DND-41 (cell line): ENCODE data around the gene FCN2.

ENCODE experiments used
- ATAC-seq: fragments of 200-7000 bp; cut with Tn5 transposase; 3 replicates; pipeline ENCODE4 v1.9.1; 2021; ENCODE audit warnings: low read depth; ENCODE audit not compliant: insufficient read depth
- DNase-seq: peaks from one replicate; pipeline ENCODE4 v3.0.0-alpha.2; 2020
- H2AFZ ChIP-seq: 2 replicates; pipeline ENCODE4 v1.6.0; 2012; ENCODE audit warnings: low read depth, low read length
- H3K27ac ChIP-seq: 2 replicates; pipeline ENCODE4 v1.5.1; 2012; ENCODE audit warnings: low read length, inconsistent platforms
- H3K27me3 ChIP-seq: fragments of 200-600 bp; sonication (generic); 2 replicates; pipeline ENCODE4 v1.6.0; 2012; ENCODE audit warnings: low read length, mild to moderate bottlenecking, inconsistent platforms; ENCODE audit not compliant: insufficient read depth, poor library complexity
- H3K36me3 ChIP-seq: 2 replicates; pipeline ENCODE4 v1.5.1; 2012; ENCODE audit warnings: low read length, inconsistent platforms; ENCODE audit not compliant: insufficient read depth
- H3K4me1 ChIP-seq: 2 replicates; pipeline ENCODE4 v1.5.1; 2012; ENCODE audit warnings: mild to moderate bottlenecking, low read length; ENCODE audit not compliant: insufficient read depth
- H3K4me2 ChIP-seq: 2 replicates; pipeline ENCODE4 v1.6.0; 2012; ENCODE audit warnings: mild to moderate bottlenecking, moderate library complexity, low read length, inconsistent platforms; ENCODE audit not compliant: insufficient read depth
- H3K4me3 ChIP-seq, 2 experiments: fragments of 200-600 bp in 1 of 2; shearing (Covaris generic) in 1 of 2; 2 replicates each; pipeline ENCODE4 v1.5.1; 2012 to 2016; ENCODE audit warnings: inconsistent platforms in 2 of 2, low read length in 2 of 2, mild to moderate bottlenecking in 2 of 2, low read depth in 1 of 2, moderate library complexity in 1 of 2
- H3K79me2 ChIP-seq: 2 replicates; pipeline ENCODE4 v1.6.0; 2012; ENCODE audit warnings: low read length, inconsistent platforms; ENCODE audit not compliant: insufficient read depth
- H3K9ac ChIP-seq: 2 replicates; pipeline ENCODE4 v1.6.0; 2012; ENCODE audit warnings: low read depth, mild to moderate bottlenecking, inconsistent platforms, low read length, moderate library complexity
- H3K9me3 ChIP-seq: 2 replicates; pipeline ENCODE4 v1.5.1; 2012; ENCODE audit warnings: low read length, moderate library complexity, mild to moderate bottlenecking, inconsistent platforms; ENCODE audit not compliant: insufficient read depth, severe bottlenecking
- H4K20me1 ChIP-seq: 2 replicates; pipeline ENCODE4 v1.6.0; 2012; ENCODE audit warnings: low read length; ENCODE audit not compliant: insufficient read depth
- CTCF ChIP-seq: IDR thresholded peaks from 2 replicates; pipeline ENCODE4 v1.5.1; 2012; ENCODE audit warnings: borderline replicate concordance, low read length, moderate library complexity, mild to moderate bottlenecking; ENCODE audit not compliant: poor library complexity, severe bottlenecking; ENCODE audit errors: extremely low read depth
- EZH2 ChIP-seq: IDR thresholded peaks from 3 replicates; pipeline ENCODE4 v1.6.1; 2012; ENCODE audit warnings: borderline replicate concordance, low read depth, mild to moderate bottlenecking, moderate library complexity, low read length, inconsistent platforms; ENCODE audit not compliant: severe bottlenecking

The FCN2 gene

GRCh38 chr9:134895097-134895496 lies 14.5 kb downstream of the FCN2 start:
- Histone ChIP-seq H3K4me2 (no peak overlapping the region), H3K27ac (no peak overlapping the region), H3K9ac (no peak overlapping the region), H3K27me3 (no peaks in the 10 kb centered on the region), H4K20me1 (no peaks in the 10 kb centered on the region), H3K4me1 (no peaks in the 10 kb centered on the region), H3K79me2 (no peaks in the 10 kb centered on the region), H3K36me3 (no peaks in the 10 kb centered on the region), H3K9me3 (peaks cover 6% of the 10 kb centered on the region), H2AFZ (no peak overlapping the region), H3K4me3 (no peak overlapping the region)
- TF ChIP-seq CTCF (no peak), EZH2 (no peak)
- ATAC-seq (no peak), DNase-seq (no peak)

GRCh38 chr9:134895567-134895907 lies 14.9 kb downstream of the FCN2 start:
- H3K4me2 ChIP-seq = no peak overlapping the region

GRCh38 chr9:134895908-134896833 lies 15.6 kb downstream of the FCN2 start:
- no peak overlapping the region for H3K4me2 ChIP-seq
- DNase-seq (no peak), ATAC-seq (no peak)
- H3K4me1 ChIP-seq = no peaks in the 10 kb centered on the region
- H3K9ac ChIP-seq = no peak overlapping the region
- H3K27ac ChIP-seq = no peak overlapping the region
- no peak overlapping the region for H2AFZ ChIP-seq
- no peaks in the 10 kb centered on the region for H3K36me3 ChIP-seq
- TF ChIP-seq CTCF (no peak), EZH2 (no peak)
- no peaks in the 10 kb centered on the region for H4K20me1 ChIP-seq
- no peaks in the 10 kb centered on the region for H3K27me3 ChIP-seq
- H3K4me3 ChIP-seq = no peak overlapping the region
- no peaks in the 10 kb centered on the region for H3K79me2 ChIP-seq
- H3K9me3 ChIP-seq = peaks cover 6% of the 10 kb centered on the region

More at GRCh38 chr9:134895567-134895907, 14.9 kb downstream of the FCN2 start:
- ATAC-seq (no peak), DNase-seq (no peak)
- H3K27me3 ChIP-seq = no peaks in the 10 kb centered on the region
- H3K4me1 ChIP-seq = no peaks in the 10 kb centered on the region
- H3K36me3 ChIP-seq = no peaks in the 10 kb centered on the region
- peaks cover 6% of the 10 kb centered on the region for H3K9me3 ChIP-seq
- H2AFZ ChIP-seq = no peak overlapping the region
- no peaks in the 10 kb centered on the region for H3K79me2 ChIP-seq
- no peak overlapping the region for H3K27ac ChIP-seq
- H4K20me1 ChIP-seq = no peaks in the 10 kb centered on the region
- no peak overlapping the region for H3K4me3 ChIP-seq
- TF ChIP-seq CTCF (no peak), EZH2 (no peak)
- H3K9ac ChIP-seq = no peak overlapping the region
